GM19452 (cell line): ENCODE results near the gene HSPA12B.

Source experiments
- ATAC-seq: cut with Tn5 transposase; IDR thresholded peaks from one replicate; pipeline ENCODE4 v1.9.1; 2021; ENCODE audit not compliant: unreplicated experiment

The HSPA12B gene

GRCh38 chr20:3729378-3729777 is 3.1 kb upstream of the HSPA12B start:
- no peak for ATAC-seq

GRCh38 chr20:3729811-3730540 is 2.5 kb upstream of the HSPA12B start:
- ATAC-seq: no peak

- ATAC-seq: no peak
Observed at GRCh38 chr20:3730803-3731672, 1.4 kb upstream of the HSPA12B start.

- ATAC-seq: no peak
Observed at GRCh38 chr20:3731944-3732326, 550 bp upstream of the HSPA12B start.

- no peak for ATAC-seq
Observed at GRCh38 chr20:3733119-3733995, 872 bp downstream of the HSPA12B start.

- no peak for ATAC-seq
Observed at GRCh38 chr20:3734111-3734843, 1.8 kb downstream of the HSPA12B start.

- no peak for ATAC-seq
Observed at GRCh38 chr20:3735768-3736167, 3.3 kb downstream of the HSPA12B start.

GRCh38 chr20:3738111-3739053 is 5.9 kb downstream of the HSPA12B start:
- no peak for ATAC-seq

- ATAC-seq: no peak
Observed at GRCh38 chr20:3739054-3739925, 6.8 kb downstream of the HSPA12B start.

GRCh38 chr20:3739926-3740451 is 7.5 kb downstream of the HSPA12B start:
- ATAC-seq: no peak

GRCh38 chr20:3740615-3741301 is 8.3 kb downstream of the HSPA12B start:
- ATAC-seq: no peak

- ATAC-seq: no peak
Observed at GRCh38 chr20:3741836-3742458, 9.5 kb downstream of the HSPA12B start.

GRCh38 chr20:3743251-3743650 is 10.8 kb downstream of the HSPA12B start:
- ATAC-seq: no peak

GRCh38 chr20:3744037-3744436 is 11.6 kb downstream of the HSPA12B start:
- ATAC-seq: no peak

GRCh38 chr20:3744806-3745685 is 12.6 kb downstream of the HSPA12B start:
- no peak for ATAC-seq

- no peak for ATAC-seq
Observed at GRCh38 chr20:3745686-3746173, 13.2 kb downstream of the HSPA12B start.
